OCI-LY1 (cell line): Measurements from ENCODE around the gene LCNL1.

Experiments used
- H2AFZ ChIP-seq: fragments of 200-600 bp; sonication (generic), shearing (Covaris generic); 2 replicates; pipeline ENCODE4 v1.6.0; 2014; ENCODE audit warnings: antibody characterized with exemption, mild to moderate bottlenecking, low read length
- H3F3A ChIP-seq: fragments of 200-600 bp; sonication (generic), shearing (Covaris generic); 2 replicates; pipeline ENCODE4 v1.6.0; 2014; ENCODE audit warnings: mild to moderate bottlenecking, antibody characterized with exemption, low read length, moderate library complexity; ENCODE audit not compliant: insufficient read depth
- H3K27ac ChIP-seq: fragments of 200-600 bp; sonication (generic); 2 replicates; pipeline ENCODE4 v1.5.1; 2014; ENCODE audit warnings: low read length, mixed run types, mild to moderate bottlenecking, low read depth; ENCODE audit not compliant: poor library complexity, severe bottlenecking
- H3K27me3 ChIP-seq: fragments of 200-600 bp; sonication (generic); 2 replicates; pipeline ENCODE4 v1.6.0; 2014; ENCODE audit warnings: antibody characterized with exemption, mild to moderate bottlenecking, low read length, moderate library complexity; ENCODE audit not compliant: insufficient read depth
- H3K36me3 ChIP-seq: fragments of 200-600 bp; sonication (generic); 2 replicates; pipeline ENCODE4 v1.6.1; 2014; ENCODE audit warnings: mild to moderate bottlenecking, antibody characterized with exemption, low read length, moderate library complexity, mixed read lengths; ENCODE audit not compliant: insufficient read depth
- H3K4me1 ChIP-seq: fragments of 200-600 bp; sonication (generic); 2 replicates; pipeline ENCODE4 v1.5.1; 2014; ENCODE audit warnings: mild to moderate bottlenecking, low read length, moderate library complexity; ENCODE audit not compliant: insufficient read depth, severe bottlenecking
- H3K4me2 ChIP-seq: fragments of 200-600 bp; sonication (generic), shearing (Covaris generic); 2 replicates; pipeline ENCODE4 v1.6.1; 2014; ENCODE audit warnings: low read length
- H3K4me3 ChIP-seq: fragments of 200-600 bp; sonication (generic); 2 replicates; pipeline ENCODE4 v1.5.1; 2014; ENCODE audit warnings: low read length, low read depth, mild to moderate bottlenecking, mixed read lengths; ENCODE audit not compliant: poor library complexity, severe bottlenecking
- H3K79me2 ChIP-seq: fragments of 200-600 bp; shearing (Covaris generic); 2 replicates; pipeline ENCODE4 v1.6.1; 2016; ENCODE audit warnings: mixed run types, low read length, mixed read lengths; ENCODE audit not compliant: insufficient read depth
- H3K9ac ChIP-seq: fragments of 200-600 bp; sonication (generic), shearing (Covaris generic); 2 replicates; pipeline ENCODE4 v1.6.1; 2014; ENCODE audit warnings: mild to moderate bottlenecking, low read length, mixed read lengths
- H3K9me2 ChIP-seq: fragments of 200-600 bp; sonication (generic), shearing (Covaris generic); 2 replicates; pipeline ENCODE4 v1.6.1; 2014; ENCODE audit warnings: low read depth, mild to moderate bottlenecking, low read length, mixed read lengths
- H3K9me3 ChIP-seq: fragments of 200-600 bp; shearing (Covaris generic); 2 replicates; pipeline ENCODE4 v1.6.1; 2014; ENCODE audit warnings: low read length, mixed read lengths
- H4K20me1 ChIP-seq: fragments of 200-600 bp; sonication (generic), shearing (Covaris generic); 2 replicates; pipeline ENCODE4 v1.6.0; 2016; ENCODE audit warnings: mild to moderate bottlenecking, low read length; ENCODE audit not compliant: insufficient read depth
- EZH2 ChIP-seq: fragments of 200-600 bp; sonication (generic), shearing (Covaris generic); IDR thresholded peaks from 2 replicates; pipeline ENCODE4 v1.8.0; 2017; ENCODE audit warnings: borderline replicate concordance, mixed run types, mild to moderate bottlenecking, antibody characterized with exemption, low read length, moderate library complexity, mixed read lengths
- TF ChIP-seq, protein P1 (sequence below): fragments of 200-600 bp; sonication (generic), shearing (Covaris generic); IDR thresholded peaks from 2 replicates; pipeline ENCODE4 v1.5.1; 2017; ENCODE audit warnings: mild to moderate bottlenecking, antibody characterized with exemption, low read length, moderate library complexity, mixed read lengths

The LCNL1 gene

DNA sequence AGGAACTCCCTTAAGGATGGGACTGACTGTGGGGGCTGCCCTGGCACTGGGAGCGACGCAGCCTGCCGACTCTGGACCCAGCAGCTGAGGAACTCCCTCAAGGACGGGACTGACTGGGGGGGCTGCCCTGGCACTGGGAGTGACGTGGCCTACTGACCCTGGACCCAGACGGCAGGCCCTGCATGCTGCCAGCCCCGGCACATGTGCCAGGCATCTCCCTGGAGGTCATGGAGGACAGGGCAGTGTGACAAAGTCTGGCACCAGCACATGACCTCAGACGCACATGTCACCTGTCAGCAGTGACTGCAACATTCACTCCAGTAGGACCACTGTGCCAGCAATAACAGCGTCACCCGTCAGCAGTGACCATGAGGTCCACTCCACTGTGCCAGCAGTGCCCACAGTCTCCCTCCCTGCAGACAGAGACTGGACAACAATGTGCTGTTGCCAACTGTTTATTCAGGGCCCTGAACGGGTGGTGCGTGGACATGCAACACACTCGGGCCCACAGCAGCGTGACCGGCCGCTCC, 42.7 kb upstream of the LCNL1 start:
- H3K9me2 ChIP-seq, result no peaks in the 10 kb centered on the region
- H3K27ac ChIP-seq, result no peak overlapping the region
- H3K36me3 ChIP-seq, result peaks cover 40% of the 10 kb centered on the region
- H3K4me2 ChIP-seq, result no peak overlapping the region
- no peaks in the 10 kb centered on the region for H4K20me1 ChIP-seq
- no peaks in the 10 kb centered on the region for H3K79me2 ChIP-seq
- H3K27me3 ChIP-seq, result no peaks in the 10 kb centered on the region
- H3K9ac ChIP-seq, result no peak overlapping the region
- H3K4me3 ChIP-seq, result no peak overlapping the region
- 0 out of 2 replicates have a peak, but pooled peaks cover 3% of the 10 kb centered on the region for H3F3A ChIP-seq
- TF ChIP-seq EZH2, result no peak
- TF ChIP-seq, protein P1, sequence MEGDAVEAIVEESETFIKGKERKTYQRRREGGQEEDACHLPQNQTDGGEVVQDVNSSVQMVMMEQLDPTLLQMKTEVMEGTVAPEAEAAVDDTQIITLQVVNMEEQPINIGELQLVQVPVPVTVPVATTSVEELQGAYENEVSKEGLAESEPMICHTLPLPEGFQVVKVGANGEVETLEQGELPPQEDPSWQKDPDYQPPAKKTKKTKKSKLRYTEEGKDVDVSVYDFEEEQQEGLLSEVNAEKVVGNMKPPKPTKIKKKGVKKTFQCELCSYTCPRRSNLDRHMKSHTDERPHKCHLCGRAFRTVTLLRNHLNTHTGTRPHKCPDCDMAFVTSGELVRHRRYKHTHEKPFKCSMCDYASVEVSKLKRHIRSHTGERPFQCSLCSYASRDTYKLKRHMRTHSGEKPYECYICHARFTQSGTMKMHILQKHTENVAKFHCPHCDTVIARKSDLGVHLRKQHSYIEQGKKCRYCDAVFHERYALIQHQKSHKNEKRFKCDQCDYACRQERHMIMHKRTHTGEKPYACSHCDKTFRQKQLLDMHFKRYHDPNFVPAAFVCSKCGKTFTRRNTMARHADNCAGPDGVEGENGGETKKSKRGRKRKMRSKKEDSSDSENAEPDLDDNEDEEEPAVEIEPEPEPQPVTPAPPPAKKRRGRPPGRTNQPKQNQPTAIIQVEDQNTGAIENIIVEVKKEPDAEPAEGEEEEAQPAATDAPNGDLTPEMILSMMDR, result no peak
- peaks cover 13% of the 10 kb centered on the region for H3K4me1 ChIP-seq
- H2AFZ ChIP-seq, result no peak overlapping the region
- no peaks in the 10 kb centered on the region for H3K9me3 ChIP-seq

DNA sequence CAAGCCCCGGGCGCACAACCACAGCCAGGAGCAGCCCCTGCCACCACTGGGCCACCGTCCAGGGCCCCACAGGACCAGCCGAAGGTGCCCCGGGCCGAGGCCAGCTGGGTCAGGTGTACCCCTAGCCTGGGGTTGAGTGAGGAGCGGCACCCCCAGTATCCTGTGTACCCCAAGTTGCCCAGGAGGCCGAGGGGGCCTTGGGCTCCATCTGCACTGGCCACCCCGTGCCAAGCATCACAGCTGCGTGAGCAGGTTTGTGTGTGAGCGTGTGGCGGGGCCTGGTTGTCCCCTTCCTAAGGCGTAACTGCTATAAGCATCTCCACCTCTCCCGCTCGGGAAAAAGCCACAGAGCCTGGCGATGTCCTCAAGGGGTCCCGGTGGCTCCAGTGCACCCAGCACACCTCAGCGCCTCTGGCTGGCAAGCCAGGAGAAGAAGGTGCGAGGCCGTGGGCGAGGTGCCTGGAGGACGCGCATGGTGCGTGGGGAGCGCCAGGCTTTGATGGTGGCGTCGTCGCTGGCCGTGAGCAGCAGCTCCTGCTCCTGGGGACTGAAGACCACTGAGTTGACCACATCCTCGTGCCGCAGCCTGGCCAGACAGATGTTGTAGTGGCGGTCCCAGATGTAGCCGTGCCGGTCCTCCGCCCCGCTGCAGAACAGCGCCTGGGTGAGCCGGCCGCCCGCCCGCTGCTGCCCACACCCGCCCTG, 42.1 kb upstream of the LCNL1 start:
- Histone ChIP-seq H3K4me2 (no peak overlapping the region), H3K27ac (no peak overlapping the region), H3K9me2 (no peaks in the 10 kb centered on the region), H3F3A (0 out of 2 replicates have a peak, but pooled peaks cover 3% of the 10 kb centered on the region), H3K9me3 (no peaks in the 10 kb centered on the region), H3K4me1 (peaks cover 14% of the 10 kb centered on the region), H3K36me3 (peaks cover 40% of the 10 kb centered on the region), H3K9ac (no peak overlapping the region), H3K79me2 (no peaks in the 10 kb centered on the region), H3K4me3 (no peak overlapping the region), H2AFZ (no peak overlapping the region), H3K27me3 (no peaks in the 10 kb centered on the region), H4K20me1 (no peaks in the 10 kb centered on the region)
- TF ChIP-seq, protein P1, result no peak
- TF ChIP-seq EZH2, result no peak

DNA sequence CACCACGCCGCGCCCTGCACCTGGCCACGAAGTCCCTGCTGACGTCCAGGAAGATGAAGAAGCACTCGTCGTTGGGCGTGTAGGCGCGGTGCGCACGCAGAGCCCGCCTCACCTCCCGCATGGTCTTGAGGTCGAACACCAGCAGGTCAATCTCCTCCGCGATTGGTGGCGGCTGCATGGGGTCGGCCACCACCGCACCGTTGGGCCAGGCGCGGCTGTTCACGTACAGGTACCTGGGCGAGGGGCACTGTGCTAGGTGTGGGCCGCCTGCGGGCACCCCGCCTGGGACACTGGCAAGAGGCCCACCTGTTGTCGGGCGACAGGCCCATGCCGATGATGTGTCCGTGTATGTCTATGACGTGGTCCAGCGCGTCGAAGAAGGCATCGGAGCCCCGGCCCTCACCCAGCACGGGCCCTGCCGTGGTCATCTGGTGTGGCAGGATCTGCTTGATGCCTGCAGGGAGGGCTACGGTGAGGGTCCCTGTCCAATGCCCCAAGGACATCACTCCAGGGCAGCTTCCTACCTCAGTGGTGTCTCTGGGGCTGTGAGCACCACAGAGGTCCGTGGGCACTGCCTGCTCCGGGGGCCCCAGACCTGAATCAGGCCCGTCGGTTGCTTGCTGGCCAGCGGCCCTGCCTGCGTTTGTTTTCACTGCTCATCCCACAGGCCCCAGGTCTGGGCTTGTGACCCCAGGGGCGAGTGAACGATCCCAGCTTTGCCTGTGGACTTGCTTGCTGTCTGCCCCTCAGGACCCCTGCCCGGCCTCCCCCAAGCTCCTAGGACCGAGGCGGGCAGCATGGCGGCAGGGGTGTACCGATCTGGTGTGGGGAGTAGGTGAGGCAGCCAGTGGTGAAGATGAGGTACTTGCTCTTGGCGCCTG, 41.3 kb upstream of the LCNL1 start:
- Histone ChIP-seq H3K4me2 (no peak overlapping the region), H3K27me3 (no peaks in the 10 kb centered on the region), H3K79me2 (no peaks in the 10 kb centered on the region), H3K4me3 (no peak overlapping the region), H3K36me3 (peaks cover 40% of the 10 kb centered on the region), H3K9me3 (no peaks in the 10 kb centered on the region), H3K9me2 (no peaks in the 10 kb centered on the region), H4K20me1 (no peaks in the 10 kb centered on the region), H3K4me1 (peaks cover 14% of the 10 kb centered on the region), H3K27ac (no peak overlapping the region), H3F3A (0 out of 2 replicates have a peak, but pooled peaks cover 3% of the 10 kb centered on the region), H2AFZ (no peak overlapping the region), H3K9ac (no peak overlapping the region)
- TF ChIP-seq EZH2, result no peak
- TF ChIP-seq, protein P1, result no peak
